ENCODE measurements around the gene TLK2. TPM values are rescaled to one million over a fixed set of nuclear protein-coding genes. Genes with fewer than 3 reads are reported as not detected.
"Not testable (repeated sequence)": the region's sequence is repeated elsewhere in the genome, so short reads cannot be mapped to it uniquely, and the experiment has no call there.

Gene TLK2
- total RNA-seq, 1 experiment from 2014 or later = 48.6 TPM

- H3K9me2 ChIP-seq (replicated peaks; ENCODE audit: insufficient read depth, low read length); DNase-seq; H3K9me3 ChIP-seq (ENCODE audit: low read length); H3K4me3 ChIP-seq (ENCODE audit: low read length); H4K20me1 ChIP-seq (ENCODE audit: insufficient read depth, low read depth, low read length); H3K9ac ChIP-seq (ENCODE audit: low read length); H3K27ac ChIP-seq (ENCODE audit: low read length); H3K27me3 ChIP-seq (ENCODE audit: low read length); H2AFZ ChIP-seq (ENCODE audit: low read length); H3K36me3 ChIP-seq (ENCODE audit: insufficient read depth, low read length); H3K4me2 ChIP-seq (ENCODE audit: low read depth, low read length, poor library complexity, severe bottlenecking): not testable (repeated sequence)
- H3K79me2 ChIP-seq (ENCODE audit: low read length) = peaks cover 18% of the 10 kb centered on the region
- H3K4me1 ChIP-seq (ENCODE audit: low read length) = peaks cover 16% of the 10 kb centered on the region
Measured at GRCh38 chr17:62524077-62524476, 45.5 kb downstream of the TLK2 start.

DNA sequence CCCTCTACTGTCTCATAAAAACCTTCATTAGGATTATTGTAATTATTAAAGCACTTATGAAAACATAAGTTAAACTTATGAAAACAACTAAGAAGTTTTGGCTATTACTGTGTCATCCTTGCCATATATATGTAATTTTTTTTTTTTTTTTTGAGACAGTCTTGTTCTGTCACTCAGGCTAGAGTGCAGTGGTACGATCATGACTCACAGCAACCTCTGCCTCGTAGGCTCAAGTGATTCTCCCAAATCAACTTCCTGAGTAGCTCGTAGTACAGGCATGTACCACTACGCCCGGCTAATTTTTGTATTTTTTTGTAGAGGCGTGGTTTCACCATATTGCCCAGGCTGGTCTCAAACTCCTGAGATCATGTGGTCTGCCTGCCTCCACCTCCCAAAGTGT is 46.7 kb downstream of the TLK2 start:
- not testable (repeated sequence) for DNase-seq; H3K27ac ChIP-seq (ENCODE audit: low read length); H3K9me2 ChIP-seq (replicated peaks; ENCODE audit: insufficient read depth, low read length); H4K20me1 ChIP-seq (ENCODE audit: insufficient read depth, low read depth, low read length); H3K27me3 ChIP-seq (ENCODE audit: low read length); H2AFZ ChIP-seq (ENCODE audit: low read length); H3K9me3 ChIP-seq (ENCODE audit: low read length); H3K36me3 ChIP-seq (ENCODE audit: insufficient read depth, low read length); H3K4me3 ChIP-seq (ENCODE audit: low read length); H3K4me2 ChIP-seq (ENCODE audit: low read depth, low read length, poor library complexity, severe bottlenecking); H3K9ac ChIP-seq (ENCODE audit: low read length)
- H3K79me2 ChIP-seq (ENCODE audit: low read length) = peaks cover 14% of the 10 kb centered on the region
- peaks cover 16% of the 10 kb centered on the region for H3K4me1 ChIP-seq (ENCODE audit: low read length)

DNA sequence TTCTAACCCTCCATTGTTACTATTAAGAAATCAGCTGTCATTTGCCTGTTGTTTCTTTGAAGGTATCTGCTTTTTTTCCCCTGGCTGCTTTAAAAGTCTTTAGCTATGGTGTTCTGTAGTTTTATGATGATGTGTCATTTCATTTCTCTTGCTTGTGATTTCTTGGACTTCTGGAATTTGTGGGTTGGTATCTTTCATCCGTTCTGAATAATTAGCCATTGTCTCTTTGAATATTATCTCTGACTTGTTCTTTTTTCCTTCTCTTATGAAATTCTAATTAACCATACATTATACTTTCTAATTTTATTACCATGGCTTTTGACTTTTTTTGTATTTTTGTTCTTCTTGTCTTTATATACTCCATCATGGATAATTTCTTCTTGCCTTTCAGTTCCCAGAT is 52.3 kb downstream of the TLK2 start:
- not testable (repeated sequence) for H3K9me2 ChIP-seq (replicated peaks; ENCODE audit: insufficient read depth, low read length); H4K20me1 ChIP-seq (ENCODE audit: insufficient read depth, low read depth, low read length); H2AFZ ChIP-seq (ENCODE audit: low read length); H3K4me3 ChIP-seq (ENCODE audit: low read length); H3K27me3 ChIP-seq (ENCODE audit: low read length); H3K9me3 ChIP-seq (ENCODE audit: low read length); H3K27ac ChIP-seq (ENCODE audit: low read length); H3K9ac ChIP-seq (ENCODE audit: low read length); DNase-seq; H3K4me2 ChIP-seq (ENCODE audit: low read depth, low read length, poor library complexity, severe bottlenecking); H3K36me3 ChIP-seq (ENCODE audit: insufficient read depth, low read length); H3K4me1 ChIP-seq (ENCODE audit: low read length)
- peaks cover 25% of the 10 kb centered on the region for H3K79me2 ChIP-seq (ENCODE audit: low read length)

DNA sequence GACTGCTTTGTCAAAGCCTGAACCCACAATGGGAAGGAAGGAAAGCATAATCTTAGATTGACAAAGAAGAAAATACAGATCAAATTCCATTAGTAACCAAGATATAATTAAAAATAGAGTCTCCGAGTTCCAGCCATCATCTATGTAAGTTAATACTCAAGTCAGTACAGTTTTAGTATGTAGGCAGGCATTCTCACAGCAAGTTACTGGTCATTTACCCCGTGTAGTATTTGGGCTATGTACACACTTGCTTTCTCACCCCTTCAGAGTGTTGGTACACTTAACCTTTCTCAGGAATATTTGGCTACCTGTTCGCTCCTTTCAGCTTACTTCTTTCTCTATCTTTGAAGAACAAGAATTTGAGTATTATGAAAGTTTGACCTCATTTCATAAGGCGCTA is 57.9 kb downstream of the TLK2 start:
- H3K9me3 ChIP-seq (ENCODE audit: low read length); H3K36me3 ChIP-seq (ENCODE audit: insufficient read depth, low read length); H3K4me3 ChIP-seq (ENCODE audit: low read length); H3K27ac ChIP-seq (ENCODE audit: low read length); H3K4me1 ChIP-seq (ENCODE audit: low read length); H4K20me1 ChIP-seq (ENCODE audit: insufficient read depth, low read depth, low read length); H2AFZ ChIP-seq (ENCODE audit: low read length); H3K27me3 ChIP-seq (ENCODE audit: low read length); H3K4me2 ChIP-seq (ENCODE audit: low read depth, low read length, poor library complexity, severe bottlenecking); DNase-seq; H3K9ac ChIP-seq (ENCODE audit: low read length); H3K9me2 ChIP-seq (replicated peaks; ENCODE audit: insufficient read depth, low read length): not testable (repeated sequence)
- peaks cover 42% of the 10 kb centered on the region for H3K79me2 ChIP-seq (ENCODE audit: low read length)

- Histone ChIP-seq H3K79me2 (ENCODE audit: low read length) (peaks cover 62% of the 10 kb centered on the region), H3K36me3 (ENCODE audit: insufficient read depth, low read length) (peaks cover 10% of the 10 kb centered on the region; the same call in 1 of the 2 replicates)
- DNase-seq; H3K27me3 ChIP-seq (ENCODE audit: low read length); H3K4me3 ChIP-seq (ENCODE audit: low read length); H3K9me3 ChIP-seq (ENCODE audit: low read length); H3K9ac ChIP-seq (ENCODE audit: low read length); H2AFZ ChIP-seq (ENCODE audit: low read length); H3K4me1 ChIP-seq (ENCODE audit: low read length); H4K20me1 ChIP-seq (ENCODE audit: insufficient read depth, low read depth, low read length); H3K27ac ChIP-seq (ENCODE audit: low read length); H3K9me2 ChIP-seq (replicated peaks; ENCODE audit: insufficient read depth, low read length); H3K4me2 ChIP-seq (ENCODE audit: low read depth, low read length, poor library complexity, severe bottlenecking): not testable (repeated sequence)
Measured at GRCh38 chr17:62541073-62541472, 62.4 kb downstream of the TLK2 start.

DNA sequence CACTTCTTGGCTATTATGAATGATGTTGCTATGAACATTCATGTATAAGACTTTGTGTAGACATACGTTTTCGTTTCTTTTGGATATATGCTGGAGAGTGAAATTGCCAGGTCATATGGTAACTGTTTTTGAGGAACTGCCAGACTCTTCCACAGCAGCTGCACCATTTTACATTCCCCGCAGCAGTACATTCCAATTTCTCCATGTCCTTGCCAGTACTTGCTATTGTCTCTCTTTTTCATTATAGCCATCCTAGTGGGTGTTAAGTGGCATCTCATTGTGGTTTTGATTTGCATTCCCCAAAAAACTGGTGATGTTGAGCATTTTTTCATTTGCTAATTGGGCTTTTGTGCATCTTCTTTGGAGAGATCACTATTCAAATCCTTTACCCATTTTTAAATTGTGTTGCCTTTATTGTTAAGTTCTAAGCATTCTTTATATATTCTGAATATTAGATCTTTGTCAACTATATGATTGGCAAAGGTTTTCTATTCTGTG is 64.7 kb downstream of the TLK2 start:
- not testable (repeated sequence) for H2AFZ ChIP-seq (ENCODE audit: low read length); H3K4me1 ChIP-seq (ENCODE audit: low read length); H3K27ac ChIP-seq (ENCODE audit: low read length); H3K9me2 ChIP-seq (replicated peaks; ENCODE audit: insufficient read depth, low read length); DNase-seq; H3K36me3 ChIP-seq (ENCODE audit: insufficient read depth, low read length); H3K9me3 ChIP-seq (ENCODE audit: low read length); H3K4me2 ChIP-seq (ENCODE audit: low read depth, low read length, poor library complexity, severe bottlenecking); H3K4me3 ChIP-seq (ENCODE audit: low read length); H3K27me3 ChIP-seq (ENCODE audit: low read length); H4K20me1 ChIP-seq (ENCODE audit: insufficient read depth, low read depth, low read length); H3K9ac ChIP-seq (ENCODE audit: low read length)
- peaks cover 66% of the 10 kb centered on the region for H3K79me2 ChIP-seq (ENCODE audit: low read length)

DNA sequence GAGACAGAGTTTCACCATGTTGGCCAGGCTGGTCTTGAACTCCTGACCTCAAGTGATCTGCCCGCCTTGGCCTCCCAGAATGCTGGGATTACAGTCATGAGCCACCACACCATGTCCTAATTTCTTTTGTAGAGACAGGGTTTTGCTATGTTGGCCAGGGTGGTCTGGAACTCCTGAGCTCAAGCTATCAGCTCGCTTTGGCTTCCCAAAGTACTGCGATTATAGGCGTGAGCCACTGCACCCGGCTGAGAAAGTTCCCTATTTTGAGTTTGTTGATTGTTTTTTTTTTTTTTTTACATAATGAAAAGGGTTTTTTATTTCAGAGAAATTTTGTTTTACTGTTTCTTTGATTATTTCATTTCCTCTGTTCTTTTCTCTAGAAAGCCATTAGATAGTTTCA is 67.4 kb downstream of the TLK2 start:
- H2AFZ ChIP-seq (ENCODE audit: low read length); H3K36me3 ChIP-seq (ENCODE audit: insufficient read depth, low read length): not testable (repeated sequence)

GRCh38 chr17:62552851-62553659 is 74.4 kb downstream of the TLK2 start:
- H3K9me3 ChIP-seq (ENCODE audit: low read length); H3K27me3 ChIP-seq (ENCODE audit: low read length); H3K9me2 ChIP-seq (replicated peaks; ENCODE audit: insufficient read depth, low read length); H4K20me1 ChIP-seq (ENCODE audit: insufficient read depth, low read depth, low read length); H3K36me3 ChIP-seq (ENCODE audit: insufficient read depth, low read length); H2AFZ ChIP-seq (ENCODE audit: low read length): not testable (repeated sequence)
- H3K4me3 ChIP-seq (ENCODE audit: low read length) = peak overlapping the region; percentile 48; the same call in 1 of the 2 replicates
- peaks cover 23% of the 10 kb centered on the region for H3K79me2 ChIP-seq (ENCODE audit: low read length)
- H3K4me2 ChIP-seq (ENCODE audit: low read depth, low read length, poor library complexity, severe bottlenecking) = peak overlapping the region; percentile 63
- DNase-seq = peak; percentile 72
- peak overlapping the region; percentile 50; the same call in 1 of the 2 replicates for H3K9ac ChIP-seq (ENCODE audit: low read length)
- H3K27ac ChIP-seq (ENCODE audit: low read length) = peak overlapping the region; percentile 66
- H3K4me1 ChIP-seq (ENCODE audit: low read length) = peaks cover 11% of the 10 kb centered on the region

More for the DNA sequence above, 67.4 kb downstream of the TLK2 start:
- H4K20me1 ChIP-seq (ENCODE audit: insufficient read depth, low read depth, low read length); H3K4me1 ChIP-seq (ENCODE audit: low read length); H3K27me3 ChIP-seq (ENCODE audit: low read length); DNase-seq; H3K4me2 ChIP-seq (ENCODE audit: low read depth, low read length, poor library complexity, severe bottlenecking); H3K9me2 ChIP-seq (replicated peaks; ENCODE audit: insufficient read depth, low read length); H3K9me3 ChIP-seq (ENCODE audit: low read length); H3K9ac ChIP-seq (ENCODE audit: low read length); H3K27ac ChIP-seq (ENCODE audit: low read length); H3K4me3 ChIP-seq (ENCODE audit: low read length): not testable (repeated sequence)
- H3K79me2 ChIP-seq (ENCODE audit: low read length) = peaks cover 50% of the 10 kb centered on the region

Measured in Karpas-422 (cell line).